Measurements from ENCODE around the gene CROCC2.

The CROCC2 gene

DNA sequence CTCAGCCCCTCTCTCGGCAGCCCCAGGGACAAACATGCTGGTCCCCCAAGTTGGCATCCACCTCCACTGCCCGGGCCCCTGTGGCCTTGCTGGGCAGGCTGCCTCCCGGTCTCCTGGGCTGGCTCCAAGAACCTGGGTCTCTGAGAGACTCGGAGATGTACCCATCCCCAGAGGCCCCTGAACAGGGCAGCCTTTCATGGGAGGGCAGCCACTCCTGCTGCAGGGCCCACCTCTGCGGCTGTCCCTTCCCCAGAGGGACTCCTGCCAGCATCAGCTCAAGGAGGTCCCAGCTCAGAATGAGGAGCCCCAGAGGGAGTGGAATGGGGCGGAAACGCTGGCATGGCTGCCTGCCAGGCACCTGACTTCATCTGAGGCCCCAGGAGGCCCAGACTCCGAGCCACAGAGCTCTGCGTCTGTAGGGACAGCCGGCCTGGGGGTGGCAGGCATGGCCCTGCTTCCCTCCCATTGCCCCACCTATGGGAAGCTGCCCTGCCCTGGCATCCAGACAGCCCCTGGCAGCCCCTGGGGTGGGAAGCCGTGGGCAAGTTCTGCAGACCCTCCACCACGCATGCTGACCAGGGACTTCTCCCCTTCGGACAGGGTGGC, 857 bp upstream of the CROCC2 start:
- Histone ChIP-seq H3K27me3 (ENCODE audit: insufficient read depth, poor library complexity, severe bottlenecking) (peaks cover under 1% of the 10 kb centered on the region), H3K4me3 (replicated peaks; ENCODE audit: insufficient read depth, low read length) (no peak overlapping the region), H3K27ac (replicated peaks) (no peak overlapping the region)
- TF ChIP-seq, protein P1, sequence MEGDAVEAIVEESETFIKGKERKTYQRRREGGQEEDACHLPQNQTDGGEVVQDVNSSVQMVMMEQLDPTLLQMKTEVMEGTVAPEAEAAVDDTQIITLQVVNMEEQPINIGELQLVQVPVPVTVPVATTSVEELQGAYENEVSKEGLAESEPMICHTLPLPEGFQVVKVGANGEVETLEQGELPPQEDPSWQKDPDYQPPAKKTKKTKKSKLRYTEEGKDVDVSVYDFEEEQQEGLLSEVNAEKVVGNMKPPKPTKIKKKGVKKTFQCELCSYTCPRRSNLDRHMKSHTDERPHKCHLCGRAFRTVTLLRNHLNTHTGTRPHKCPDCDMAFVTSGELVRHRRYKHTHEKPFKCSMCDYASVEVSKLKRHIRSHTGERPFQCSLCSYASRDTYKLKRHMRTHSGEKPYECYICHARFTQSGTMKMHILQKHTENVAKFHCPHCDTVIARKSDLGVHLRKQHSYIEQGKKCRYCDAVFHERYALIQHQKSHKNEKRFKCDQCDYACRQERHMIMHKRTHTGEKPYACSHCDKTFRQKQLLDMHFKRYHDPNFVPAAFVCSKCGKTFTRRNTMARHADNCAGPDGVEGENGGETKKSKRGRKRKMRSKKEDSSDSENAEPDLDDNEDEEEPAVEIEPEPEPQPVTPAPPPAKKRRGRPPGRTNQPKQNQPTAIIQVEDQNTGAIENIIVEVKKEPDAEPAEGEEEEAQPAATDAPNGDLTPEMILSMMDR (IDR thresholded peaks at IDR 0.05; ENCODE audit: insufficient read depth, low read length), result no peak
- TF ChIP-seq GABPA (IDR thresholded peaks at IDR 0.05; ENCODE audit: low read depth) (no peak), POLR2AphosphoS5 (IDR thresholded peaks at IDR 0.05; ENCODE audit: low read depth) (no peak), SPI1 (IDR thresholded peaks at IDR 0.05; ENCODE audit: borderline replicate concordance, low read depth) (no peak)
- TF ChIP-seq, protein P2, sequence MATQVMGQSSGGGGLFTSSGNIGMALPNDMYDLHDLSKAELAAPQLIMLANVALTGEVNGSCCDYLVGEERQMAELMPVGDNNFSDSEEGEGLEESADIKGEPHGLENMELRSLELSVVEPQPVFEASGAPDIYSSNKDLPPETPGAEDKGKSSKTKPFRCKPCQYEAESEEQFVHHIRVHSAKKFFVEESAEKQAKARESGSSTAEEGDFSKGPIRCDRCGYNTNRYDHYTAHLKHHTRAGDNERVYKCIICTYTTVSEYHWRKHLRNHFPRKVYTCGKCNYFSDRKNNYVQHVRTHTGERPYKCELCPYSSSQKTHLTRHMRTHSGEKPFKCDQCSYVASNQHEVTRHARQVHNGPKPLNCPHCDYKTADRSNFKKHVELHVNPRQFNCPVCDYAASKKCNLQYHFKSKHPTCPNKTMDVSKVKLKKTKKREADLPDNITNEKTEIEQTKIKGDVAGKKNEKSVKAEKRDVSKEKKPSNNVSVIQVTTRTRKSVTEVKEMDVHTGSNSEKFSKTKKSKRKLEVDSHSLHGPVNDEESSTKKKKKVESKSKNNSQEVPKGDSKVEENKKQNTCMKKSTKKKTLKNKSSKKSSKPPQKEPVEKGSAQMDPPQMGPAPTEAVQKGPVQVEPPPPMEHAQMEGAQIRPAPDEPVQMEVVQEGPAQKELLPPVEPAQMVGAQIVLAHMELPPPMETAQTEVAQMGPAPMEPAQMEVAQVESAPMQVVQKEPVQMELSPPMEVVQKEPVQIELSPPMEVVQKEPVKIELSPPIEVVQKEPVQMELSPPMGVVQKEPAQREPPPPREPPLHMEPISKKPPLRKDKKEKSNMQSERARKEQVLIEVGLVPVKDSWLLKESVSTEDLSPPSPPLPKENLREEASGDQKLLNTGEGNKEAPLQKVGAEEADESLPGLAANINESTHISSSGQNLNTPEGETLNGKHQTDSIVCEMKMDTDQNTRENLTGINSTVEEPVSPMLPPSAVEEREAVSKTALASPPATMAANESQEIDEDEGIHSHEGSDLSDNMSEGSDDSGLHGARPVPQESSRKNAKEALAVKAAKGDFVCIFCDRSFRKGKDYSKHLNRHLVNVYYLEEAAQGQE (IDR thresholded peaks at IDR 0.05; ENCODE audit: insufficient replicate concordance, low read depth), result no peak
- no peak for DNase-seq (ENCODE audit: low read depth in 1 of 2, low spot score in 1 of 2)

GRCh38 chr2:240906911-240907590, 915 bp downstream of the CROCC2 start:
- Histone ChIP-seq H3K4me3 (replicated peaks; ENCODE audit: insufficient read depth, low read length) (no peak overlapping the region), H3K27me3 (ENCODE audit: insufficient read depth, poor library complexity, severe bottlenecking) (peaks cover 9% of the 10 kb centered on the region), H3K27ac (replicated peaks) (no peak overlapping the region)
- TF ChIP-seq SPI1 (IDR thresholded peaks at IDR 0.05; ENCODE audit: borderline replicate concordance, low read depth) (no peak), GABPA (IDR thresholded peaks at IDR 0.05; ENCODE audit: low read depth) (no peak), POLR2AphosphoS5 (IDR thresholded peaks at IDR 0.05; ENCODE audit: low read depth) (no peak)
- TF ChIP-seq, protein P1 (IDR thresholded peaks at IDR 0.05; ENCODE audit: insufficient read depth, low read length), result no peak
- TF ChIP-seq, protein P2 (IDR thresholded peaks at IDR 0.05; ENCODE audit: insufficient replicate concordance, low read depth), result no peak
- no peak for DNase-seq (ENCODE audit: low read depth in 1 of 2, low spot score in 1 of 2)

- H3K27me3 ChIP-seq (ENCODE audit: insufficient read depth, poor library complexity, severe bottlenecking), result peaks cover 11% of the 10 kb centered on the region
- DNase-seq (ENCODE audit: low read depth in 1 of 2, low spot score in 1 of 2), result no peak
- TF ChIP-seq, protein P2 (IDR thresholded peaks at IDR 0.05; ENCODE audit: insufficient replicate concordance, low read depth), result no peak
- TF ChIP-seq GABPA (IDR thresholded peaks at IDR 0.05; ENCODE audit: low read depth) (no peak), POLR2AphosphoS5 (IDR thresholded peaks at IDR 0.05; ENCODE audit: low read depth) (no peak), SPI1 (IDR thresholded peaks at IDR 0.05; ENCODE audit: borderline replicate concordance, low read depth) (no peak)
- TF ChIP-seq, protein P1 (IDR thresholded peaks at IDR 0.05; ENCODE audit: insufficient read depth, low read length), result no peak
- no peak overlapping the region for H3K4me3 ChIP-seq (replicated peaks; ENCODE audit: insufficient read depth, low read length)
- H3K27ac ChIP-seq (replicated peaks), result no peak overlapping the region
These were observed 3.3 kb downstream of the CROCC2 start for GRCh38 chr2:240909216-240909974.

Data from HL-60 (cell line).